Measurements from ENCODE around the gene GJC2.

The GJC2 gene

DNA sequence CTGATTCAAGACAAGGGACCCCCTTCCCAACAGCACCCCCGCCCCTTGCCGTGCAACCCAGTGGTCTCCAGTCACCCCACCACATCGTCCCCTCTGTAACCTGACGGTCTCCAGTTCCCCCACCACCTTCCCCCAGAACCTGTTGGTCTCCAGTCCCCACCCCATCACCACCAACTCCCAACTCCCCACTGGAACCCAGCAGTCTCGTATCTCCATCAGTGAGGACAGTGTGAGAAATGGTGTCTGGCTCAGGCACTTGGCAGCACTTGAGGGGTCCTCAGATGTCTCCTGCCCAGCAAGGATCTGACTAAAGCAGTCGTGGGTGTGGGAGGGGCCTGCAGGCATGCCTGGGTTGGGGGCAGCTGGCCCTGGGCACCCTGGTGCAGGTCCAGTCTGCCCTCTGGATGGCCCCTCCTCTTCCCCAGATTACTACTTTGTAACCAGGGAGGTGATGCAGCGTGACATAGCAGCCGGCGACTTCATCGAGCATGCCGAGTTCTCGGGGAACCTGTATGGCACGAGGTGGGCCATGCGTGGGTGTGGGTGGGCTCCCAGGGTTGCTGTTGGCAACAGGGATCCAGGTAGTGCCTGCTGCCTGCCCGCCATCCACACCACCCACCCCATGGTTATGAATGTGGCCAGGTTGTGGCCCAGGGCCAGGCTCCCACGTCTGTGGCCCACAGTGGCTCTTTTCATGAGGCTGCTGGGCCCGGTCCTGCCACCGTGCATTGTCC lies 3.1 kb upstream of the GJC2 start:
- no peak for DNase-seq

DNA sequence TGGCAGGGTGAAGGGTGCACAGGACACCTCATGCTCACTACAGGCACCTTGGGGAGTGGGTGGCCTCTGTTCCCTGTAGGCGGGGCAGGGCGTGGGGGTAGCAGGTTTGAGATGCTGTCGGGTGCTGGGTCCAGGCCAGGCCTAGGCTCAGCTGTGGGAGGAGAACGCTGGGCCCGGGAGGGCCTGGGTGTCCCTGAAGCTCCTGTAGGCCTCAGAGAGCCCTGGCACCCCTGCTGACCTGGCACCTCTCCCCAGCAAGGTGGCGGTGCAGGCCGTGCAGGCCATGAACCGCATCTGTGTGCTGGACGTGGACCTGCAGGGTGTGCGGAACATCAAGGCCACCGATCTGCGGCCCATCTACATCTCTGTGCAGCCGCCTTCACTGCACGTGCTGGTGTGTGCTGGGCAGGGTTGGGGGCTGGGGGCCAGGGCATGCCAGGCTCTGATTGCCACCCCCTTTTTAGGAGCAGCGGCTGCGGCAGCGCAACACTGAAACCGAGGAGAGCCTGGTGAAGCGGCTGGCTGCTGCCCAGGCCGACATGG lies 2.5 kb upstream of the GJC2 start:
- DNase-seq = no peak

DNA sequence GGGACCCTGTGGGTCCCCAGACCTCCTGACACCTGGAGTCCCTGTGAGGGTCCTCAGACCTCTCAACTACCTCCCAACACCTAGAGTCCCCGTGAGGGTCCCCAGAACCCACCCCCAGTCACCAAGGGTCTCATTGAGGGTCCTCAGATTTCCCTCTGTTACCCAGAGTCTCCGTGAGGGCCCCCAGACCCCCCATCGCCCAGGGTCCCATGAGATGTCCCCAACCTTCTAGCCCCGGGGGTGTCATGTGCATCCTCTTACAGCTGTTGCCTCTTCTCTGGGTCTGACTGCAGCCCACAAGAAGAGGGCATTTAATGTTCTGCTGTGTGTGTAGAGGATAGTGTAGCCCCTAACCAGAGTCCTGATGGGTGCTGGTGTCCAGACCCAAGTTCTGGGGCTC lies 2.0 kb upstream of the GJC2 start:
- no peak for DNase-seq

DNA sequence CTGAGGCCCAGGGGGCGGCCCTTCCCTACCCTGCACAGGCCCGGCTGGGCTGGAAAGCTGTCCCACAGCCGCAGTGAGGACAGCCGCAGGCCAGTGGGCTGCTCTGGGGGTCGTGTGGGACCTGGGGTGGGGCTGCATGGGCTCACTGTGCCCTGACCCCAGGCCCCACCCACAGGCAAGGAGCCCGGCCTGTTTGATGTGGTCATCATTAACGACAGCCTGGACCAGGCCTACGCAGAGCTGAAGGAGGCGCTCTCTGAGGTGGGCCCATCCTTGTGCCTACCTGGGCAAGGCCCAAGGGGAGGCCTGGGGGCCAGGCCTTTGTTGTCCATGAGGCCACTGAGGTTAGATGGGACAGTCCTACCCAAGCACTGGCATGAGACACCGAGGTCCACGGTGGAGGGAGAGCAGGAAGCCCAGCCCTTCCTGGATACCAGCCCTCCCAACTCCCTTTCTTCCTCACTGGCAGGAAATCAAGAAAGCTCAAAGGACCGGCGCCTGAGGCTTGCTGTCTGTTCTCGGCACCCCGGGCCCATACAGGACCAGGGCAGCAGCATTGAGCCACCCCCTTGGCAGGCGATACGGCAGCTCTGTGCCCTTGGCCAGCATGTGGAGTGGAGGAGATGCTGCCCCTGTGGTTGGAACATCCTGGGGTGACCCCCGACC lies 1.4 kb upstream of the GJC2 start:
- DNase-seq = no peak

DNA sequence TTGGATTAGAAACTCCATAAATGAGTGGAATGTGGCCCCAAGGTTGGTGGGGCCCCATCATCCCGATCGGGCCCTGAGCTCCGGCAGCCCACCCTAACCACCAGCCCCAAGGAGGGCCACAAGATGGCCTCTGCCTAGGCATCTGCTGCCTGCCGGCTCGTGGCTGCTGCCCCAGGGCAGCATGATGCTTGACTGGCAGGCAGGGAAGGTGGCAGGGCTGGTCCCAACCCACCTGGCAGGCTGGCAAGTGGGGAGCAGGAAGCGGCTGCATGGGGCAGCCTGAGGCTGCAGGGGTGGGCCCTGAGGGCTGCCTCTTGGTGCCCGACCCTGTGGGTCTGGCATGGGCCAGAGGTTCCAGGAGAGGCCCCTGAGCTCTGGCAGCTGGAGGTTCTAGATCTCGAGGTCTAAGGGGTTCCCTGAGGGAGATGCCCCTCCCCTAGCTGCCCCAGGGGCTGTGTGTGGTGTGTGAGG lies 760 bp upstream of the GJC2 start:
- no peak for DNase-seq

DNA sequence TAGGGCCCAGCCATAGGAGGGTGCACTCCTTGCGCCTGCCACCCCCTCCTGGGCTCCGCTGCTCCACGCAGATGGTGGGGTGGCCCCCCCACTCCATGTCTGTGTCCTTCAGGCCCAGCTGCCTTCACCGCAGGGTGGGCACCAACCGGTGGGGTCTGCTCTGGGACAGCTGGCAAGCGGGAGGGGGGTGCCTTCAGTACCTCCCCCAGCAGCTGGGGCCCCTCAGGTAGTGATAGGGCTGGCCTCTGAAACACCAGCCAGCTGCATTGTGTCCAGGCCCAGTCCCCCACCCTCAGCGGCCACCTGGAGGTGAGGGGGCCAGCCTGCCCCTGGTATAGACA lies 360 bp downstream of the GJC2 start:
- no peak for DNase-seq

DNA sequence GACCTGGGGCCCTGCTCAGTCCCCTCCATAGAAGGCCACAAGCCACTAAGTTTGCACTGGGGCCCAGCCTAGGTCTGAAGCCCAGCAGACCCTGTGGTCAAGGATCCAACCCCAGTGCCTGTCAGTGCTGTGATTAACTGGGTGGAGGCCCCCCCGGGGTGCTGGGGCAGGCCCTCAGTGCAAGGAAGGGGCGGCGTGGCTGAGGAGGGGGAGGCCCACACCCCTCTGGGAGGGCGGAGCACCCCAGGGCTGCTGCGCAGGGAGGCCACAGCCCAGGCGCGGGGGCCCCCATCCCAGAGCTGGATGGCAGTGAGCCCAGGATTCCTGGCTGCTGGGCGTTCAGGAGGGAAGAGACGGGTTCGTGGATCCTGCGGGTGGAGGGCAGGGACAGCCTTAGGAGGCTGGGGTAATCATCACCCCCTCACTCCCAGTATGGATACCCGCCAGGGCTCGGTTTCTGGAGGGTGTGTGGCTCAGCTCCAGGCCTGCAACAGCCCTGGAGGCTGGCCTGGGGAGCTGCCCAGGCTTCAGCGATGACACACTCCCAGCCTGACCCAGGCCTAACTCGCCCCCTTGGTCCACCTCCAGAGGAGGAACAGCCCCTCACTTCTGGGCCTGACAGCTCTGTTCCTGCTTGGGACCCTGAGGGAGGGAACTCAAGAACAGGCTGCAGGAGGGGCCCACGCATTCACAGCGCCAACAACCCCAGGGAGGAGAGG lies 890 bp downstream of the GJC2 start:
- no peak for DNase-seq

DNA sequence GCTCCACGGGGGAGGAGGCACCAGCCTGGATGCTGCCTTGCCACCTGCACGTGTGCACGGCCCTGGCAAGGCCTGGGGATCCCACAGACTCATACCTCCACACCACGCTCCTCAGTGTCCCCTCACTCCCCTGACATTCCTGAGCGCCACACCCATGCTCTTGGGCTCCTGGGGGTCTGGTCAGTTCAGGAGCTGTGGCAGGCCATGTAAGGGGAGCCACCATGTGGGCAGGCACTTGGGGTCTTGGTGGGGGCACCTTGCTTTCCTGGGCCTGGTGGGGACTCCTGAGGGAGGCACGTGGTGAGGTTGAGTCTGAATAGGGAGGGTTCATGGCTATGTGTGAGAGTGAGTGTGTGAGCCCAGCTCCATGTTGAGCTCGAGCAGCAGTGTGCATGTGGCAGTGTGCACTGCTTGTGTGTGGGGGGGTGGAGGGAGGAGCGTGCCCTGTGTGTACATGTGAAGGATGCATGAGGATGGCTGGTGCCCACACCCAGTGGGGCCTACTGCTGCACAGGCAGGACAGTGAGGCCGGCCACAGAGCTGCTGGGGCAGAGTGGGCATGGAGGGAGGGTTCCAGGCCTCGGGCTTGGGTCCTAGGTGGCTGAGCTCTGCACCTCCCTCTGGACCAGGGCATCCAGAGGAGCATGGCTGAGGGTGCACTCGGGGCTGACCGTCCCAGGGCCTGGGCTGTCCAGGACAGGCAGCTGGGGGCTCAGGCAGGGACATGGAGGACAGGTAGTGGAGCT lies 1.6 kb downstream of the GJC2 start:
- no peak for DNase-seq

DNA sequence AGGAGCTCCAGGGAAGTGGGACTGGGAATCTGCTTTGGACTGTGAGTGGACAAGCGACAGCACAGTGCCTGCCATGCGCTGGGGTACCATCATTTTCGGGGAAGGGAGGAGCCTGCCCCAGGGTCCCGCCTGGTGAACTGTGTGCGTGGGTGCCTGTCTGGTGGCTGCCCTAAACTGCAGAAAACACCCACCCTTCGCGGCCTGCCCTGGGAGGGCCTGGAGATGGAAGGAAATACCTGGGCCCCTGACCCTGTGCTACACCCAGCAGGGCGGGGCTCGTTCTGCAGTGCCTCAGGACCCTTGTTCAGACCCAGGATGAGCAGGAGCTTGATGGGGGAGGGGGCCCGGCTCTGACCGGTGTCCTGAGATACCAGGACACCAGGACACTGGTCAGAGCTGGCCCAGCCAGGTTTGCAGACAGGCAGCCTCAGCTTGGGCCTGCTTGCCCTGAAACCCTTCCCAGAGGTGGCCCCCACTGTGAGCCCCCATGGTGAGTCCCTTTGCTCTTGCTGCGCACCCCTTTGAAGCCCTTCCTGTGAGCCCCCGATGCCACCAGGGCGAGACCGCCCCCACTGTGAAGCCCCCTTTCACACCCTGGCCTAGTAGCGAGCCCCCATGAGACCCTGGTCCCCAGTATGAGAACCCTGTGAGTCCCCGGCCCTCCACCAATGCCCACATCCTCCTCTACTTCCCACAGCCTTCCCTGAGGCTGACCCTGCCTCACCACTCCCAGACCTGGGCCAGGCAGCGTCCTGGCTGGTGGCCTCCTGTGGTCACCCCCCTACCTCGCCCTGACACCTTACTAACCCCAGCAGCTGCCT lies 2.6 kb downstream of the GJC2 start:
- no peak for DNase-seq

DNA sequence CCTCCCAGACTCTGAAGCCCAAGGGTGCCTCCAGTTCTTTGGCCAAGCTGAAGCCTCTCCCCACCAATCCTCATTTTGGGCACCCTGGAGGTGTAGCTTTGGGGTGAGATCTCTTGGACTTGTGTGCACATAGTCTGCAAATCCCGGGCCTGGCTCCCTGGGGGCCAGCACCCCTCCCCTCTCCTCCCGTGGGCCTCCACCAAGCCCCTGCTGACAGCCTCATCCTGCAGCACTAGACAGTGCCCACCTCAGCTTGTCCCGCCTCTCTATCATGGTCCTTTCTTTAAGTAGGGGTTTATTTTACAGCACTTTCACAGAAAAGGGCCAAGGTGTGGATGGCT lies 3.2 kb downstream of the GJC2 start:
- no peak for DNase-seq

DNA sequence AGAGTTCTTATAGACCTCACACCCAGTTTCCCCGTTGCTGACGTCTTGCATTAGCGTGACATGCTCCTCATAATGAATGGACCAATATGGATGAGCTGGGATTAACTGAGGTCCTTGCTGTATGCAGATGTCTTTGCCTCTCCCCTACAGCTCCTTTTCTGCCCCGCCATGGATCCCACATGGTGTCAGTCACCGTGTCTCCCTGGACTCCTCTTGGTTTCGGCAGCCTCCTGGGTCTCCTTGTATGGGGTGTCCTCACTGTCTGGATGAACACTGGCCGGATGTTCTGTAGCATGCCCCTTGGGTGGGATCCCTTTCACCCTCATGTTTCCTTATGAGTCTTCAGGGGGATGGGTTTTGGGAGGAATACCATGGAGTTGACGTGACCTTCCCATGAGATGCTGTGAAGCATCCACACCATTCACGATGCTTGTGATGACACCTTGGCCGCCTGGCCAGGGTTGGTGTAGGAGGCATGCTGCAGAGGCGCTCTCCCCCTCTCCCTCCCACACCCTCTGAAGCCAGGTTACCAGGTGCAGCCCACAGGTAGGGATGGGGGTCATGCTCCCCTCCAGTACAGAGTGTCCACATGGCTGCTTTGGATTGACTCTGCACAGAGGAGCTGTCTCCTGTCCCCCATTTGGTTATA lies 4.4 kb downstream of the GJC2 start:
- no peak for DNase-seq

DNA sequence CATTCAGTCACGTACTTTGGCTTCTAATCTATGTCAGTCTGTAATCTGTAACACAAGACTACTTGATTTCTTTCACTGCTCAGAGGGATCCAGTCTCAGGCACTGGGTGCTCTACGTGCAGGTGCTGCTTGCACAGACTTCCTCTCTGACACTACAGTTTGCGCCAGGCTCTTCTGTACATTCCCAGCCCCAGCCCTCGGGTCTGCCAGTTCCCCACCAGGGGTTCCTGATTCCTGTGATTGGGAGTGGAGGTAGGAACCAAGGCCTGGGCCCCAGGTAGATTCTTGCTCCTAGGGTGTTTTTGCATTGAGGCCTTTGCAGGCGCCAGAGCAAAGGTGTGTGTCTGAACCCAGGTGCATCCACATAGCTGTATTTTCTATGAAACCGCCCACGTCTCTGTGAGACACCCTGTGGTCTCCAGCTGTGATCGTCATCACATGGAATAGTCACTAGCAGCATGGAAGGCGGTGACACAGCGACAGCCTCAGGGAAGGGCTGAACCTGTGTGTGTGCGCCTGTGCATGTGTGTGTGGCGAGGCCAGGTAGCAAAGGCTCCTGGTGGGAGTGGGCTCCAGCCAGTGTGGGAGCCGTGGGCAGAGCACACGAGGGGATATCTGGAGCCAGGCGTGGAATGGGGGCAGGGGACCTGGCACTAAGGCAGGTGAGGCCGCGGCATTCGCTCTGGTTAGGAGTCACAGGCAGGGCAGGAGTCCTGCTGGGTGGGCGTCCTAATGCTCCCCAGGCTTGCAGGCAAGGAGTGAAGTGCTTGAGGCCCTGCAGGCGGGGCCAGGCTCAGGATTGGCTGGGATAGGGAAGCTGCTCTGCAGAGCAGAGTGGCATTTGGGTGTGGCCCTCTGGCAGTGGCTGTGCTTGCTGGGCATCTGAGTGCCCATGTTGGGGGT lies 5.2 kb downstream of the GJC2 start:
- no peak for DNase-seq

DNA sequence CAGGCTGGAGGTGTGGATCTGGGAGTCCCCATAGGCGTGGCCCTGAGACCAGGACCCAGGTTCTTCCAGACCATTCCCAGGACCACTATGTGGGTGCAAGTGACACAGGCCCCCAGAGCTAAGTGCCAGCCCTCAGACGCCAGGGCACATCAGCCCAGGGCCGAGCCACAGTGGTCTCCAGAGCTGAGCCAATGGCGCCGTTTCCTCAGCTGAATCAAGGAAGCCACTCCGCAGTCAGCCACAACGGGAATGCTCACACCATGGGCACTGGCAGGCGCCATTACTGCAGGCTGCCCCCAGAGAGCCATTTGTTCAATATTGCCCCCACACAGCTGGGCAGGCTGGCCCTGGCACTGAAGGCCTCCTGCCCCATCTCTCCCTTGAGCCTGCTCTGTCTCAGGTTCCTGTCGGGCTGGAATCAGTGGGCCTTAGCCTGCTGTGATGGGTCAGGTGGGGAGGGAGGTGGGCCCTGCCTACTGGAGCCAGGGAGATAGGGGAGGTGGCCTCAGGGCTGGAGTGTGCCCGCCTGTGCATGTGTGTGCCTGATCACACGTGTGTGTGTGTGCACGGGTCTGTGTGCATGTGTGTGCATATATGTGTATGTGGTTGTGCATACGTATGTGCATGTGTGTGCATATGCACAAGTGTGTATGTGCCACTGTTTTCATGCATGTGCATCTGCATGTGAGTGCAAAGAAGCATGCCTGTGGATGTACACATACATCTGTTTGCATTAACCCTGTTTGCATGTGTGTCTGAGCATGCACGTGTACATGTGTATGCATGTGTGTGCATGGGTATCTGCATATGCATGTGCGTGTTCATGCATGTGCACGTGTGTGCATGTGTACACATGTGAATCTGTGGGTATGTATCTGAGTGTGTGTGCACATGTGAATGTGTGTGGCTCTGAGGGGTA lies 6.1 kb downstream of the GJC2 start:
- no peak for DNase-seq

DNA sequence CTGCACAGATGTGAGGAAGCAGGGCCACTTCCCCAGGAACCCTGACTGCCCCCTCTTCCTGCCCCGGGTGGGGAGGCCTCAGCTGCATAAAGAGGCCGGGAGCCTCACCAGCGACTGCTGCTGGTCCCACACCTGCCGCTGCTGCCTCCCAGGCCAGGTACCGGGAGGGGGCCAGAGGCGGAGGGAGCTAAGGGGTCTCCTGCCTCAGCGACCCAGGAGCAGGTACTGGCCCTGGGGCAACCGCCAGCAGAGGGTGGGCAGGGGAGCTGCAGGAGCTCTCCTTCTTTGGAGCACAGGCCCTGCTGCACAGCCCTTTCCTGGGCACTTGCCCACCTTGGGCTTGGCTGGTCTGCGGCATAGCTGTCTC lies 6.8 kb downstream of the GJC2 start:
- no peak for DNase-seq

DNA sequence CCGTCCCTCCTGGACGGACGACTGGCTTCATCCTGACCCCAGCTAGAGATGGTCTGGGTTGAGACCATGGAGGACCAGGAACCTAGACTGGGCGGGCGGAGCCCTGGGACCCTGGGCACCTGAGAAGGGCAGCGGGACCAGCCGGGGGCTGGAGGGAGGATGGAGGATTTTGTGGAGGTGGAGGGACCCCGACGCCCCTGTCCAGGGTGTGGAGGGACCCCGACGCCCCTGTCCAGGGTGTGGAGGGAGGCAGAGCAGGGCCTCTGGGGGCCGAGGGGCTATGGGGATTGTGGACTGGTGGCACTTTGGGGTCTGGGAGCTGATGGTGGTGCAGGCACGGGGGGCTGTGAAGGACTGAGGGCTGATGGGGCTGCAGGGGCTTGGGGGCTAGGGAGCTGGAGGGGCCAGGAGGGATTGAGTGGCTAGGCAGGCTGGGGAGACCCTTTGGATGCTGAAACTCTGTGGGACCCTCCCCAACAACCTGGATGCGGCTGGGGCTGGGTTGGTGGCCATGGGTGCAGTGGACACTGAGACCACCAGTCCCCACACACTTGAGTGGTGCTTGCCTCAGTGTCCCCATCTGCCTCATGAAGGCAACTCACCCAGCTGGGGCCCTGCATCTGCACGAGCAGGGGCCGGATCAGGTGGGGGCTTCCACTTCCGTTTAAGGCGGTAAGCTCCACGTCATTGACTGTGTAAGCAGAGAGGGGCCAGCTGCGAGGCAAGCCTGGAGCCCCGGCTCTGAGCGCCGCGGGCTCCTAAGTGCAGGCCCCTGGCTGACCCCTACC lies 7.4 kb downstream of the GJC2 start:
- no peak for DNase-seq

DNA sequence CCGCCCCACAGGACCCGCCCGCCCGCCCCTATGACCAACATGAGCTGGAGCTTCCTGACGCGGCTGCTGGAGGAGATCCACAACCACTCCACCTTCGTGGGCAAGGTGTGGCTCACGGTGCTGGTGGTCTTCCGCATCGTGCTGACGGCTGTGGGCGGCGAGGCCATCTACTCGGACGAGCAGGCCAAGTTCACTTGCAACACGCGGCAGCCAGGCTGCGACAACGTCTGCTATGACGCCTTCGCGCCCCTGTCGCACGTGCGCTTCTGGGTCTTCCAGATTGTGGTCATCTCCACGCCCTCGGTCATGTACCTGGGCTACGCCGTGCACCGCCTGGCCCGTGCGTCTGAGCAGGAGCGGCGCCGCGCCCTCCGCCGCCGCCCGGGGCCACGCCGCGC lies 8.0 kb downstream of the GJC2 start:
- no peak for DNase-seq

DNA sequence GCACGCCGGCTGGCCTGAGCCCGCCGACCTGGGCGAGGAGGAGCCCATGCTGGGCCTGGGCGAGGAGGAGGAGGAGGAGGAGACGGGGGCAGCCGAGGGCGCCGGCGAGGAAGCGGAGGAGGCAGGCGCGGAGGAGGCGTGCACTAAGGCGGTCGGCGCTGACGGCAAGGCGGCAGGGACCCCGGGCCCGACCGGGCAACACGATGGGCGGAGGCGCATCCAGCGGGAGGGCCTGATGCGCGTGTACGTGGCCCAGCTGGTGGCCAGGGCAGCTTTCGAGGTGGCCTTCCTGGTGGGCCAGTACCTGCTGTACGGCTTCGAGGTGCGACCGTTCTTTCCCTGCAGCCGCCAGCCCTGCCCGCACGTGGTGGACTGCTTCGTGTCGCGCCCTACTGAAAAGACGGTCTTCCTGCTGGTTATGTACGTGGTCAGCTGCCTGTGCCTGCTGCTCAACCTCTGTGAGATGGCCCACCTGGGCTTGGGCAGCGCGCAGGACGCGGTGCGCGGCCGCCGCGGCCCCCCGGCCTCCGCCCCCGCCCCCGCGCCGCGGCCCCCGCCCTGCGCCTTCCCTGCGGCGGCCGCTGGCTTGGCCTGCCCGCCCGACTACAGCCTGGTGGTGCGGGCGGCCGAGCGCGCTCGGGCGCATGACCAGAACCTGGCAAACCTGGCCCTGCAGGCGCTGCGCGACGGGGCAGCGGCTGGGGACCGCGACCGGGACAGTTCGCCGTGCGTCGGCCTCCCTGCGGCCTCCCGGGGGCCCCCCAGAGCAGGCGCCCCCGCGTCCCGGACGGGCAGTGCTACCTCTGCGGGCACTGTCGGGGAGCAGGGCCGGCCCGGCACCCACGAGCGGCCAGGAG lies 8.6 kb downstream of the GJC2 start:
- DNase-seq = no peak

All from activated effector memory CD4-positive, alpha-beta T cell treated with Interleukin-2 at 50 U/mL for 16 hours (primary cell).